ENCODE results near the gene TBL1X.

The TBL1X gene

GRCh38 chrX:9577555-9577954, 112.7 kb downstream of the TBL1X start:
- TF ChIP-seq, protein P1, sequence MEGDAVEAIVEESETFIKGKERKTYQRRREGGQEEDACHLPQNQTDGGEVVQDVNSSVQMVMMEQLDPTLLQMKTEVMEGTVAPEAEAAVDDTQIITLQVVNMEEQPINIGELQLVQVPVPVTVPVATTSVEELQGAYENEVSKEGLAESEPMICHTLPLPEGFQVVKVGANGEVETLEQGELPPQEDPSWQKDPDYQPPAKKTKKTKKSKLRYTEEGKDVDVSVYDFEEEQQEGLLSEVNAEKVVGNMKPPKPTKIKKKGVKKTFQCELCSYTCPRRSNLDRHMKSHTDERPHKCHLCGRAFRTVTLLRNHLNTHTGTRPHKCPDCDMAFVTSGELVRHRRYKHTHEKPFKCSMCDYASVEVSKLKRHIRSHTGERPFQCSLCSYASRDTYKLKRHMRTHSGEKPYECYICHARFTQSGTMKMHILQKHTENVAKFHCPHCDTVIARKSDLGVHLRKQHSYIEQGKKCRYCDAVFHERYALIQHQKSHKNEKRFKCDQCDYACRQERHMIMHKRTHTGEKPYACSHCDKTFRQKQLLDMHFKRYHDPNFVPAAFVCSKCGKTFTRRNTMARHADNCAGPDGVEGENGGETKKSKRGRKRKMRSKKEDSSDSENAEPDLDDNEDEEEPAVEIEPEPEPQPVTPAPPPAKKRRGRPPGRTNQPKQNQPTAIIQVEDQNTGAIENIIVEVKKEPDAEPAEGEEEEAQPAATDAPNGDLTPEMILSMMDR (IDR thresholded peaks at IDR 0.05): no peak

DNA sequence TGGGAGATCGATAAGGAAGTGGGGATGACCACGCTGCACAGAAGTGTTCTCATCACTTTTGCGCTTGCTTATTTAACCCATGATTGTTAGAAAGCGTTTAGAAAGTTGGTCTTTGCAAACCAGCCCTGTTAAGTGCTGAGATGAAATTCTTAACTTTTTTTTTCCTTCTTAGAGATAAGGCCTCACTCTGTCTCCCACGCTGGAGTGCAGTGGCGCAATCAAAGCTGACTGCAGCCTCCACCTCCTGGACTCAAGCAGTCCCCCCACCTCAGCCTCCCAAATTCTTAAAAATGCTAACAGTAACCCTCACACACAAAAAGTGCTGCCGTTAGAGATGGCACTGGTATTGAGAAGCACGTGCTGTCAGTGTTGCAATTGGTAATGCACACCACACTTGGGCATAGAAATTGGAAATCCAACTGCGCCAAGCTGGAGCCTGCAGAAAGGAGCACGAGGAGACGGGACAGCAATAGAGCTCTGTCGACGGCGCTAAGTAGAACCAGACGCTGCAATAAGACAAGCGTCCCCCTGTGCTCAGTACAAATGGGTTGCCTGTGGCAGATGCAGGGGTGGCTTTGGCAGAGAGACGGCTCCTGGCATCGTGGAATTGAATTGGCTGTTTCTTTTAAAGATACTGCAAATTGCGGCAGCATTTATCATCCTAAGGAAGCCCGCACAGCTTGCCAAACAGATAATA, 113.4 kb downstream of the TBL1X start:
- TF ChIP-seq, protein P1 (IDR thresholded peaks at IDR 0.05): no peak

DNA sequence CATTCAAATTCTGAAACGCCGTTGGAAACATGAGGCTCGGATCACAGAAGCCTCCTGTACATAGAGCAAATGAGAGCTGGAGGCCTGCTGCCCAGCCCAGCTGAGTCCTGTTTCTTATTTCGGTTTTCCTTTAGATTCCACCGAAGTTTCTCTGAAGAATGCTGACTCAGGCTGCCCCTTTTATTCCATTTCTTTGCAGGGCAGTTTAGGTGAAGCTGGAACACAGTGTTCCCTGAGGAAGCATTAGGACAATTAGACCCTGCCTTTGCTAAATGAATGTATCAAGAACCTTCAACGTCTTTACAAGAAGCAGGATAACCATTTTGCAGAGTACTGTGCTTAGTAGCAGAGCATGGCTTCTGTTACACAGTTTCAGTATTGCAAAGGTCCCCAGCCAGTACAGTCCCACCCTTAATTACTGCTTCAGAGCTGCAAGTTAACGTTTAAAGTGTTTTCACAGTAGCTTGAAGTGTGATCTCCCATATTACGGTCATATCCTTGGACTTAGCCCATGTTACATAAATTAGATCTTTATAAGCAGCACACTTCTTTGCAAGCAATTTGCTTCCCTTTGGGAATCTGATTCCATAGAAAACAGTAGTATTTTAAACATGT, 117.0 kb downstream of the TBL1X start:
- TF ChIP-seq, protein P1 (IDR thresholded peaks at IDR 0.05): no peak

DNA sequence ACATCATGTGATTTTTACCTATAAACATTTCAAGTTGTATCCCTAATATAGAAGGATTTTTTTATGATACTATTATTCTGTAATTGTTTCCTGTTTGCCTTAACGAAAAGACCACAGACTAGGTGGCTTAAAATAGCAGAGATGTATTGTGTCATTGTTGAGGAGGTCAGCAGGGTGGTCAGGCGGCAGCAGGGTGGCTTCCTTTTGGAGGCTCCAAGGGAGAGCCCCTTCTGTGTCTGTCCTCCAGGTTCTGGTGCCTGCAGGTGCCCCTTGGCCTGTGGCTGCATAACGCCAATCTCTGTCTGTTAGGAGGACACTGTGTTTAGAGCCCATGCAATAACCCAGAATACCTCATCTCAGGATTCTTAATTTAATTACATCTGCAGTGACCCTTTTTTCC, 118.1 kb downstream of the TBL1X start:
- TF ChIP-seq, protein P1 (IDR thresholded peaks at IDR 0.05): no peak

DNA sequence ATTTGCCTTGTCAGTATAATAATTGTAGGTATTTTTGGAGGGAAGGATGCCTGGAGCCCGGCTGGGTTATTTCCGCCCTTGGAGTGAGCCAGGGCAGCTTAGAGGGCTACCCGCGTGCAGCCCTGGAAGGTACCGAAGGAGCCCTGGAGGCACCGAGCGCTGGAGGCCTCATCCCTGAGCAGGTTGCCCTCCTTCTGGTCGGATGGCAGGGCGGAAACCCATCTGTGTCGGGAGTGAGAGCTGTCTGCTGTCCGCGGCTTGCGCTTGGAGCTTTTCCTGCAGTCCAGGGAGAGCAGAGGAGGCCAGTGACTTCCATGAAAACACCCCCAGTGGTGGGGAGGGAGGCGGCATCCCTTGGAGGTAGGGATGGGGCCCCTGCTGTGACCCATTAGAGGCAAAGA, 122.1 kb downstream of the TBL1X start:
- TF ChIP-seq, protein P1 (IDR thresholded peaks at IDR 0.05): no peak

DNA sequence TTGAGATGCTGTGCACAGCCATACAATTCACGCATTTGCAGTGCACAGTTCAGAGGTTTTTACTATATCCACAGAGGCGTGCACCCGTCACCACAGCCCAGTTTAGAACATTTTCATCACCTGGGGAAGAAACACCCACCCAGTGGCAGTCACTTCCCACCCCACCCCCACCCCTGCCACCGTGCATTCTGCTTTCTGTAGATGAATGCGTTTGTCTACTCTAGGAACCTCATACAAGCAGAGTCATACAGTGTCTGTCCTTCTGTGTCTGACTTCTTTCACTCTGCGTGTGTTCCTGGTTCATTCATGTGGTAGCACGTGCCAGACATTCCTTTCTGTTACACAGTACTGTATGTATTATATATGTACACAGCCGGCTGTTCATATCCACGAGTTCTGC, 122.8 kb downstream of the TBL1X start:
- TF ChIP-seq, protein P1 (IDR thresholded peaks at IDR 0.05): no peak

GRCh38 chrX:9591496-9591895, 126.6 kb downstream of the TBL1X start:
- TF ChIP-seq, protein P1 (IDR thresholded peaks at IDR 0.05): no peak

All from LNCAP (cell line).